CD4-positive, alpha-beta T cell treated with Interleukin-4 for 4 hours (primary cell): ENCODE data around the gene GTPBP6.
A peak's percentile ranks its signal among the peaks of the same experiment; 100 is the strongest.
"Not testable (repeated sequence)": the region's sequence is repeated elsewhere in the genome, so short reads cannot be mapped to it uniquely, and the experiment has no call there.

ENCODE experiments used
- DNase-seq: peaks from one replicate; pipeline ENCODE4 v3.0.0-alpha.2; 2020

Gene GTPBP6

GRCh38 chrX:334331-334891 is 15.8 kb upstream of the GTPBP6 start:
- no peak for DNase-seq

- no peak for DNase-seq
Observed at GRCh38 chrX:333611-334311, 15.2 kb upstream of the GTPBP6 start.

DNA sequence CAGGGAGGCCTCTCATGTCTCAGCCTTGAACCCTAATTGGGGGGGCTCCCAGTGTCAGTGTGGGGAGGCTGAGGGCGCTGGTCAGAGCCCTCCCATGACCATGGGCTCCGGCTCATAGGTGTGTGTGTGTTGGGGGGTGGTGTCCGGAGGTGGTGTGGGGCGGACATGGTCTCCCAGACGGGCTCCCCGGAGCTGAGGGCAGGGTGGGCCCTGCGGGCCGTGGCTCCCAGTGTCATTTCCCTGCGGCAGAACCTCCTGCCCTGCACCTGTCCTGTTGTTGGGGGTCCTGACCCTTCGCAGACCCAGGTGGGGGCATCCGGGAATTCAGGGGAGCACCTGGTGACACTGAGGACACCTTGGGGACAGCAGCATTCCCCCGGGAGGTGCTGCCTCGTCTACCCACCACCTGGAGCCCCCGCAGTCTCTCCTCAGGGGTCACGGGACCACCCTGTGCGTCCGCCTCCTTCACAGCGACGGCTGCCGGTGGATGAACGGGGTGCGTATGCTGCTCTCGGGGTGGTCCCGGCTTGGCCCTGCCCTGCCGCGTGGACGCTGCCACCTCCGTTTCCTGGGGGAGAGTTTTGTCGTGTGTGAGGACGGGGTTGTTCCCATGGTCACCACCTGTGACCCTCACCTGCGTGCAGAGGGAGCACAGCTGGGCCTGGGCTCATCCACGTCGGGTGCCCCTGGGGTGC is 14.5 kb upstream of the GTPBP6 start:
- no peak for DNase-seq

DNA sequence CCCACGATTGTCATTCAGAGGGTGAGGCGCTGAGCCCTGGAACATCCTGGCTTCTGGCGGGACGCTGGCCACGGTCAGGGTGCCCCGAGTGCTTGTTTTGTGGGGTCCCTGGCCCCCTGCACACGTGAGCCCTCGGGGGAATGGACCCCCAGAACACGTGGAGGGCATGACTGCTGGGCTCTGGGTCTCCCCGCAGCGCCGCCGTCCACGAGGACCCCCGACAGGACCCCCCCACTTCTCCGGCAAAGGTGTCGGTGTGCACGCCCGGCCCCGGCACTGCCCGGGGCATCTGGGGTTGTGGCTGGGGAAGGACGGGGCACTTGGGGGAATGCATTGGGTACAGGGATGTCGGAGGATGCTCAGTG is 13.9 kb upstream of the GTPBP6 start:
- DNase-seq: no peak

DNA sequence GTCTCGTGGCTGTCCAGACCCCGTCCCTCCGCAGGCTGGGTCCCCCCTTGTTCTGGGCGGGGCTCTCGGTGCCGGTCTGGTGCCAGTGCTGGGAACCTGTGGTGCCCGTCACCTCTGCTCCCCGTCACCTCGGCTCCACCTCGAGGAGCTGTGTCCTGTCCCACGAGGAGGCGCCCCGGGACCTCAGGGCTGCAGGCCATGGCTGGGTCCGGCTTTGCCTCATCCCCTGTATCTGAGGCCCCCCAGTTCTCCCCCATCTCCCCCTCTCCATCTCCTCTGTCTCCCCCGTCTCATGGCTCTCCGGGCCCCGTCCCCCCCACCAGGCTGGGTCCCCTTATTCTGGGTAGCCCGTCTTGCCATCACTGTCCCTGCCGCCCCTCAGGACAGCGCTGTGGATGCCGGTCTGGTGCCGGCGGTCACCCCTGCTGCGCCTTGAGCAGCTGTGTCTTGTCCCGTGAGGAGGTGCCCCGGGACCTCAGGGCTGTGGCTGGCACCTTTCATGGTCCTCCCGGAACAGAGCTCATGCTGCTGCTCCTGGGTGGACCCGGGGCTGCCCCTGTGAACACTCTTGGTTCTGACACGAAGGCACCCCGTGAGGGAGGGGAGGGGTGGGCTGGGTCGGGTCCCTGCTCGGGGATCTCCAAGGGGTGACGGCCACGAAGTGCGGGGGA is 13.4 kb upstream of the GTPBP6 start:
- DNase-seq: no peak

DNA sequence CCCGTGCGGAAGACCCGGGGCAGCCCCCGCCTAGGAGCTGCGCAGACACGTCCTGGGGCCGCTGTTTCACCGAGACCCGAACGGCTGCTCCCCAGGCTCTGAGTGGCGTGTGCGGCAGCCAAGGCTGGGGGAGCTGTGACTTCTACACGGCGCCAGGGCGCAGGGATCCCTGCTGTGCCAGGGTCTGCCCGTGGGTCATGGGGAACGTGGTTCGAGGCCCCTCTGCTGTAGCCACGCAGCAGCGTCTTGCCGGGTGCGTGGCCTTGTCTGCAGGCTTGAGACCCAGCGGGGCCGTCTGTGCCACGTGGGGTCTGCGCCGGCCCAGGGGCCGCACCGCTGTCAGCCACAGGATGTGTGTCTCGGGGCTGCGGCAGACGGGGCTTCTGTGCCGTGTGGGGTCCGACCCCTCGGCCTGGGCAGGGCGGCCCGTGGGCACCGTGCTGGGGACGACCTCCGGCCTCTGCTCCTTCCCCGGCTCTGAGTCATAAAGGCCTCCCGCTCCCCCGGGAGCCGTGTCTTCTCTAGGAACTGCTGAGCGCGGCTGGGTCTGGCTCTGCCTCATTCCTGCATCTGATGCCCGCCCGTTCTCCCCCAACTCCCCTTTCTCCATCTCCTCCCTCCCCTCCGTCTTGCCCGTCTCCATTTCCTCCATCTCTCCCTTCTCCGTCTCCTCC is 12.7 kb upstream of the GTPBP6 start:
- no peak for DNase-seq

GRCh38 chrX:330726-331150 is 12.1 kb upstream of the GTPBP6 start:
- no peak for DNase-seq

- DNase-seq: not testable (repeated sequence)
Observed at GRCh38 chrX:330141-330725, 11.6 kb upstream of the GTPBP6 start.

GRCh38 chrX:329291-329910 is 10.8 kb upstream of the GTPBP6 start:
- DNase-seq: no peak

- no peak for DNase-seq
Observed at GRCh38 chrX:327660-328126, 9.1 kb upstream of the GTPBP6 start.

DNA sequence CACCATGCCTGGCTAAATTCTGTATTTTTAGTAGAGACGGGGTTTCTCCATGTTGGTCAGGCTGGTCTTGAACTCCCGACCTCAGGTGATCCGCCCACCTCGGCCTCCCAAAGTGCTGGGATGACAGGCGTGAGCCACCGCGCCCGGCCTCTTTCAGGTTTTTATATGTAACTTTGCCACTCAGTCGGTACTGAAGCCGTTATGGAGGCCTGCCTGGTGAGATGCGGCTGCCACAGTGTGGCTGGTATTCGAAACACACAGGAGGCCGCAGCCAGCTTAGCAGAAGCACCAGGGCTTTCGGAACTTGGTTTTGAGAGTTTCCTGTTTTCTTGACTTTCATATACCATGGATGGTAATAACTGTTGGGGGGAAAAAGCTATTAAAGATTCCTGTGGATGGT is 6.1 kb upstream of the GTPBP6 start:
- not testable (repeated sequence) for DNase-seq

DNA sequence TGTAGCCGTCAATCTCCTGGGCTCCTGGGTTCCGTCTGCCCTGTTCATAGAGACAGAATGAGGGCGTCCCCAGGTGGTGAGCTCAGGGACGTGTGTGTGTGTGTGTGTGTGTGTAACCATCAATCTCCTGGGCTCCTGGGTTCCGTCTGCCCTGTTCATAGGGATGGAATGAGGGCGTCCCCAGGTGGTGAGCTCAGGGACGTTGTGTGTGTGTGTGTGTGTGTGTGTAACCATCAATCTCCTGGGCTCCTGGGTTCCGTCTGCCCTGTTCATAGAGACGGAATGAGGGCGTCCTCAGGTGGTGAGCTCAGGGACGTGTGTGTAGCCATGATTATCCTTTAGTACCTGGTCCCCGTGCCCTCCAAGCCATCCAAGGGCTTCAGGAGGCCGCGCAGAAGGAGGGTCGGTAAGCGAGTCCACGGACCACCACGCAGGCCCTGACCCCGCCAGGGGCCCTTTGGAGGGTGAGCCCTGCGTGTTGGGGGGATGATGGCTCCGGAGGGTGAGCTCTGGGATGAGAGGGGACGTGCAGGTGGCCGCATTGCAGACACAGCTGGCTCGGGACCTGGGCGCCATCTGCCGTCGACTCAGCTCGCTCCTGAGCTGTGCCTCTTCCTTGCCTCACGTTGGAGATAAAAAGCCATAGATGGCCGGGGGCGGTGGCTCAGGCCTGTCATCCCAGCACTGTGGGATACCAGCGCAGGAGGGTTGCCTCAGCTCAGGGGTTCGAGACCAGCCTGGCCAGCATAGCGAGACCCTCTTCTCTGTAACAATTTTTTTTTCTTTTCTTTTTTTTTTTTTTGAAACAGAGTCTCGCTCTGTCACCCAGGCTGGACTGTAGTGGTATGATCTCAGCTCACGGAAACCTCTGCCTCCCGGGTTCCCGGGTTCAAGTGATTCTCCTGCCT is 5.4 kb upstream of the GTPBP6 start:
- DNase-seq: peak; percentile 38

GRCh38 chrX:320126-320783 is 1.7 kb upstream of the GTPBP6 start:
- no peak for DNase-seq

- DNase-seq: no peak
Observed at GRCh38 chrX:319579-320125, 1.1 kb upstream of the GTPBP6 start.

DNA sequence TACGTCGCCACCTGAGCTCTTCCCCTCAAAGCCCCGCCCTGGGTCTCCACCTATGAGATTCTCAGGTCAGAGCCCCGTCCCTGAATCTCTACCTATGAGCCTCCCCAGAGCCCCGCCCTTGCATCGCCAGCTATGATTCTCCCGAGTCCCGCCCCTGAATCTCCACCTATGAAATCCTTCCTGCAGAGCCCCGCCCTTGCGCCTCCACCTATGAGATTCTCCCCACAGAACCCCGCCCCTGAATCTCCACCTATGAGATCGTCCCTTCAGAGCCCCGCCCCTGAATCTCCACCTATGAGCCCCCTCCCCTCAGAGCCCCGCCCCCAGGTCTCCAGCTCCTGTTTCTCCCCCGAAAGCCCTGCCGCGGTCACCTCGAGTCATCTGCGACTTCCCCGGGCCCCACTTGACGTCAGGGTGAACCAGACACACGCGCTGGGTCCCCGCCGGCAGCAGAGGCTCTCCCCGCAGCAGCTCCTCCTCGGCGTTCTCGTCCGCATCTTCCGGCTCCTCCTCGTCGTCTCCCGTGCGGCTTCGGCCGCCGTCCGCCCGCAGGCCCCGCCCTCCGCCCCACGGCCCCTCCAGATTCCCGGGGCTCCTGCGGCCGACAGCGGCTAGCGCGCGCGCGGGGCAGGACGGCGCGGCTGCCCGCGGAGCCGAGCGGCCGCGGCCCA is 393 bp downstream of the GTPBP6 start:
- peak; percentile 98 for DNase-seq

DNA sequence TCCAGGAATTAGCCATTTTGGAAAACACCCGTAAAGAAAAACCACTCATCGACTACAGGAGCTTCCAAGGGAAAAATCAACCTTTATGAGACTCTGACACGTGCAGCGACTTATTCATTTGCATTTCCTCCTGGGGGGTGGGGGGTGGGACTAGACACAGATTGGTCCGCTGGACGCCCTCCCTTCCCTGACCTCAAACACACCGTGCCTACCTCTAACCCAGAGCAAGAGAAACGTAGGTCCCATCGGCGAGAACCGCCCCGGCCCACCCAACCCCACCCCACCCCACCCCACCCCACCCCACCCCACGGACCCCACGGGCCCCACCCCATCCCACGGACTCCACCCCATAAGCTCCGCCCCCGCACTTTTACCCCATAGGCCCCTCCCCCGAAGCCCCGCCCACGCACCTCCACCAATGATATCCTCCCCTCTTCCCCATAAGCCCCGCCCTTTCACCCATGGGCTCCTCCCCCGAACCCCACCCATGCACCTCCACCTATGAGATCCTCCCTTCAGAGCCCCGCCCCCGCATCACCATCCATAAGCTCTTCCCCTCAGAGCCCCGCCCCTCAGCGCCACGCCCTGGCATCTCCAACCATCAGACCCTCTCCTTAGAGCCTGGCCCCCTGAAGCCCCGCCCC is 1.1 kb downstream of the GTPBP6 start:
- DNase-seq: no peak

- no peak for DNase-seq
Observed at GRCh38 chrX:316351-317325, 2.0 kb downstream of the GTPBP6 start.
